ENCODE measurements around the gene DBNDD1. TPM values are rescaled to one million over a fixed set of nuclear protein-coding genes. Genes with fewer than 3 reads are reported as not detected.
A peak's percentile ranks its signal among the peaks of the same experiment; 100 is the strongest.

The DBNDD1 gene
- total RNA-seq, 1 experiment from 2014 or later: 24.6 TPM

DNA sequence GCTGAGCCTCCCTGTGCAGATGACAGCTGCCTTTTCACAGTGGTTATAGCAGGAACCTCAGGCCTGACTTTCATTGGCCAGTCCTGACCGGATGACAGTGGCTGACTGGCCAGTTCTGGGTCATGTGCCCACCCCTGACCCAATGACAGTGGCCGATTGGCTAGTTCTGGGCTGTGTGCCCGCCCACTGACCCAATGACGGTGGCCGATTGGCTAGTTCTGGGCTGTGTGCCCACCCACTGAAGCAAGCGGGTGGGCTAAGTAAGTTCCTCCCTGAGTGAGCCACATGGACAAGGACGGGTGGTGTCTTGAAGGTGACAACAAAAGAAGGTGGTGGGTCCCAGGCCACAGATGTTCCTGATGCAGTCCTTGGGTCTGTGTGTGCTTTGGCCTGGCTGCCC, 61.2 kb downstream of the DBNDD1 start:
- intact Hi-C loops (cut with micrococcal nuclease; ENCODE audit: unreplicated experiment): no loop called here
- TF ChIP-seq, protein P1, sequence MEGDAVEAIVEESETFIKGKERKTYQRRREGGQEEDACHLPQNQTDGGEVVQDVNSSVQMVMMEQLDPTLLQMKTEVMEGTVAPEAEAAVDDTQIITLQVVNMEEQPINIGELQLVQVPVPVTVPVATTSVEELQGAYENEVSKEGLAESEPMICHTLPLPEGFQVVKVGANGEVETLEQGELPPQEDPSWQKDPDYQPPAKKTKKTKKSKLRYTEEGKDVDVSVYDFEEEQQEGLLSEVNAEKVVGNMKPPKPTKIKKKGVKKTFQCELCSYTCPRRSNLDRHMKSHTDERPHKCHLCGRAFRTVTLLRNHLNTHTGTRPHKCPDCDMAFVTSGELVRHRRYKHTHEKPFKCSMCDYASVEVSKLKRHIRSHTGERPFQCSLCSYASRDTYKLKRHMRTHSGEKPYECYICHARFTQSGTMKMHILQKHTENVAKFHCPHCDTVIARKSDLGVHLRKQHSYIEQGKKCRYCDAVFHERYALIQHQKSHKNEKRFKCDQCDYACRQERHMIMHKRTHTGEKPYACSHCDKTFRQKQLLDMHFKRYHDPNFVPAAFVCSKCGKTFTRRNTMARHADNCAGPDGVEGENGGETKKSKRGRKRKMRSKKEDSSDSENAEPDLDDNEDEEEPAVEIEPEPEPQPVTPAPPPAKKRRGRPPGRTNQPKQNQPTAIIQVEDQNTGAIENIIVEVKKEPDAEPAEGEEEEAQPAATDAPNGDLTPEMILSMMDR (conservative IDR thresholded peaks at IDR 0.05; ENCODE audit: low read depth, low read length): no peak
- no peak for TF ChIP-seq EZH2 (IDR thresholded peaks at IDR 0.05; ENCODE audit: borderline replicate concordance, low read depth, low read length, poor library complexity, severe bottlenecking)
- ChIA-PET POLR2A (ENCODE audit: low non-redundant PET) (no interaction called here), CTCF (no interaction called here)
- BruUV-seq (replicated peaks): no TSS peak
- Histone ChIP-seq H3K4me1 (ENCODE audit: insufficient read depth, low read length, poor library complexity, severe bottlenecking) (no peaks in the 10 kb centered on the region), H3K36me3 (ENCODE audit: insufficient read depth, low read length, poor library complexity, severe bottlenecking) (peaks cover 25% of the 10 kb centered on the region), H3K27ac (ENCODE audit: low read depth, low read length, poor library complexity, severe bottlenecking) (no peak overlapping the region), H3K27me3 (replicated peaks; ENCODE audit: insufficient read depth, low read depth, low read length, poor library complexity) (no peaks in the 10 kb centered on the region), H3K9me3 (ENCODE audit: low read depth, low read length, poor library complexity, severe bottlenecking) (no peaks in the 10 kb centered on the region), H3K4me3 (ENCODE audit: low read depth, low read length, poor library complexity, severe bottlenecking) (no peak overlapping the region)
- peak; percentile 62 for DNase-seq (ENCODE audit: low spot score)

DNA sequence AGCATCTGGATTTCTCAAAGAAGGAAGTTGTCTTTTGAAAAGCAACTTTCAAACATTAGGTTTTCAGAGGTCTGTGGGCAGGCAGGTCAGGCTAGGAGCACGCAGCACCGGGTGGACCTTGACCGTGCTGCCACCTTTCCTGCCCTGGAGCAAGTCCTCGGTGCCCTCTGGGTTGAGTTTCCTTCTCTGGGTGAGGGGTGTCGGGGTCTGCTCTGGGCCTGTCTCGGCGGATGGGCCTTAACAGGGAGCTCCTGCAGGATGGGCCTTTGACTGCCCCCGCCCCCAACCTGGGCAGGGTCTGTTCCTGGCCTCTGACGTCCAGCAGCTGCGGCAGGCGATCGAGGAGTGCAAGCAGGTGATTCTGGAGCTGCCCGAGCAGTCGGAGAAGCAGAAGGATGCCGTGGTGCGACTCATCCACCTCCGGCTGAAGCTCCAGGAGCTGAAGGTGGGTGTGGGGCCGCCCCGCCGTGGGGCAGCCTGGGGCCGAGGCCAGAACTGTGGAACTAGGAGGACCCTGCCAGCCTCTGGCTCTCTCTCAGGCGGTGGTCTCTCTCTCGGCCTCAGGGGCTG, 62.0 kb downstream of the DBNDD1 start:
- Histone ChIP-seq H3K27me3 (replicated peaks; ENCODE audit: insufficient read depth, low read depth, low read length, poor library complexity) (no peaks in the 10 kb centered on the region), H3K4me1 (ENCODE audit: insufficient read depth, low read length, poor library complexity, severe bottlenecking) (no peaks in the 10 kb centered on the region), H3K27ac (ENCODE audit: low read depth, low read length, poor library complexity, severe bottlenecking) (no peak overlapping the region), H3K36me3 (ENCODE audit: insufficient read depth, low read length, poor library complexity, severe bottlenecking) (peaks cover 25% of the 10 kb centered on the region), H3K4me3 (ENCODE audit: low read depth, low read length, poor library complexity, severe bottlenecking) (no peak overlapping the region), H3K9me3 (ENCODE audit: low read depth, low read length, poor library complexity, severe bottlenecking) (no peaks in the 10 kb centered on the region)
- ChIA-PET CTCF (no interaction called here), POLR2A (ENCODE audit: low non-redundant PET) (no interaction called here)
- no peak for TF ChIP-seq EZH2 (IDR thresholded peaks at IDR 0.05; ENCODE audit: borderline replicate concordance, low read depth, low read length, poor library complexity, severe bottlenecking)
- TF ChIP-seq, protein P1 (conservative IDR thresholded peaks at IDR 0.05; ENCODE audit: low read depth, low read length): no peak
- BruUV-seq (replicated peaks): no TSS peak
- intact Hi-C loops (cut with micrococcal nuclease; ENCODE audit: unreplicated experiment): no loop called here
- no peak for DNase-seq (ENCODE audit: low spot score)

DNA sequence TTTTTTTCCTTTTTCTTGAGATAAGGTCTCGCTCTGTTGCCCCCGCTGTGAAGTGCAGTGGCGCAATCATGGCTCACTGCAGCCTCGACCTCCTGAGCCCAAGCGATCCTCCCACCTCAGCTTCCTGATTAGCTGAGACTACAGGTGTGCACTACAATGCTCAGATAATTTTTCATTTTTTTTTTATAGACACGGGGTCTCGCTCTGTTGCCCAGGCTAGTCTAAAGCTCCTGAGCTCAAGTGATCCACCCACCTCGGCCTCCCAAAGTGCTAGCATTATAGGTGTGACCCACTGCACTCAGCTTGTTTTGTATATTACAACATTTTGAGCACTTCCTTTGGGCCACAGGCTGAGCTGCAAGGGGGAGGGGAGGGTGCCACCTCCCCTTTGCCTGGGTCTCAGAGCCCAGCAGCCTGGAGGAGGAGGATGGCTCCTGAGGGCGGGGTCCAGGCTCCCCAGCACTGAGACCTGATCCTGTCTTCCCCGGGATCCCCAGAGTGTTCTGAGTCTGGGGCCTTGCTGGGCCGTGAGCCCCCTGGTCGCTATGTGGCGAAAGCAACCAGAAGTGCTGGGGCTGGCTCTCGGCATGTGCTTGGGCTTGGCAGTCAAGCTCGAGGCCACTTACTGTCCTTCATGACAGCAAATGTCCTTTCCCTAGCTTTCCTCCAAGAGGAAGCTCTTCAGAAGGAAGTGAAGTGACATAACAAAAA, 62.6 kb downstream of the DBNDD1 start:
- H3K4me1 ChIP-seq (ENCODE audit: insufficient read depth, low read length, poor library complexity, severe bottlenecking): no peaks in the 10 kb centered on the region
- no peak for DNase-seq (ENCODE audit: low spot score)
- no peaks in the 10 kb centered on the region for H3K9me3 ChIP-seq (ENCODE audit: low read depth, low read length, poor library complexity, severe bottlenecking)
- intact Hi-C loops (cut with micrococcal nuclease; ENCODE audit: unreplicated experiment): no loop called here
- H3K27ac ChIP-seq (ENCODE audit: low read depth, low read length, poor library complexity, severe bottlenecking): no peak overlapping the region
- H3K27me3 ChIP-seq (replicated peaks; ENCODE audit: insufficient read depth, low read depth, low read length, poor library complexity): no peaks in the 10 kb centered on the region
- H3K36me3 ChIP-seq (ENCODE audit: insufficient read depth, low read length, poor library complexity, severe bottlenecking): peaks cover 25% of the 10 kb centered on the region
- ChIA-PET CTCF (no interaction called here), POLR2A (ENCODE audit: low non-redundant PET) (no interaction called here)
- BruUV-seq (replicated peaks): no TSS peak
- TF ChIP-seq EZH2 (IDR thresholded peaks at IDR 0.05; ENCODE audit: borderline replicate concordance, low read depth, low read length, poor library complexity, severe bottlenecking): no peak
- TF ChIP-seq, protein P1 (conservative IDR thresholded peaks at IDR 0.05; ENCODE audit: low read depth, low read length): no peak
- H3K4me3 ChIP-seq (ENCODE audit: low read depth, low read length, poor library complexity, severe bottlenecking): no peak overlapping the region
